Measurements from ENCODE around the gene LTB. TPM values are rescaled to one million over a fixed set of nuclear protein-coding genes. Genes with fewer than 3 reads are reported as not detected.

The LTB gene
- polyA plus RNA-seq, 3 donors, result 12.6 to 25.5 (median 21.6) TPM

- WGBS (ENCODE audit: insufficient coverage), result 100% methylated on average over 1 of the region's 1 CpG
- H3K36me3 ChIP-seq (replicated peaks in 1 of 2; ENCODE audit: control insufficient read depth in 1 of 2, insufficient read depth in 2 of 2, low read length in 2 of 2), result no peaks in the 10 kb centered on the region
- peaks cover 0 to 5% (median 0%) of the 10 kb centered on the region in 7 donors for H3K9me3 Mint-ChIP-seq
- H3K4me3 ChIP-seq (replicated peaks in 1 of 3; ENCODE audit: low read depth in 2 of 3, low read length in 3 of 3), result no peak overlapping the region
- H3K79me2 ChIP-seq (ENCODE audit: insufficient read depth, low read length), result no peaks in the 10 kb centered on the region
- H3K4me1 Mint-ChIP-seq, result peaks cover 7% of the 10 kb centered on the region
- H2AFZ ChIP-seq (ENCODE audit: insufficient read depth, low read depth, low read length, poor library complexity, severe bottlenecking), result no peak overlapping the region
- no peaks in the 10 kb centered on the region for H4K20me1 ChIP-seq (ENCODE audit: insufficient read depth, low read length)
- H3K27ac ChIP-seq (ENCODE audit: low read depth in 1 of 2, low read length in 2 of 2), result no peak overlapping the region
- H3K4me1 ChIP-seq (ENCODE audit: control insufficient read depth in 1 of 2, insufficient read depth in 2 of 2, low read length in 2 of 2), result peaks cover 3 to 7% of the 10 kb centered on the region in 2 donors
- H3K27ac Mint-ChIP-seq, result no peak overlapping the region
- H3K4me3 Mint-ChIP-seq, result no peak overlapping the region
- intact Hi-C loops (cut with micrococcal nuclease), result no loop called here
- TF ChIP-seq CTCF (IDR thresholded peaks at IDR 0.05), result no peak
- H3K27me3 ChIP-seq (ENCODE audit: control insufficient read depth in 2 of 2, insufficient read depth in 2 of 2, low read length in 2 of 2), result no peaks in the 10 kb centered on the region
- no peak for DNase-seq
- H3K9me3 ChIP-seq (replicated peaks in 1 of 2; ENCODE audit: control insufficient read depth in 1 of 2, insufficient read depth in 1 of 2, low read length in 2 of 2), result no peaks in the 10 kb centered on the region
- no peaks in the 10 kb centered on the region for H3K36me3 Mint-ChIP-seq
- no peak overlapping the region for H3K9ac ChIP-seq (ENCODE audit: insufficient read depth, low read length, poor library complexity, severe bottlenecking)
- peaks cover 0 to 8% (median 0%) of the 10 kb centered on the region in 3 donors for H3K27me3 Mint-ChIP-seq (ENCODE audit: low read depth in 3 of 3)
- no peak overlapping the region for H3K4me2 ChIP-seq (replicated peaks; ENCODE audit: extremely low read depth, low read length, poor library complexity, severe bottlenecking)
These were observed 25.1 kb upstream of the LTB start for GRCh38 chr6:31607317-31607716.

DNA sequence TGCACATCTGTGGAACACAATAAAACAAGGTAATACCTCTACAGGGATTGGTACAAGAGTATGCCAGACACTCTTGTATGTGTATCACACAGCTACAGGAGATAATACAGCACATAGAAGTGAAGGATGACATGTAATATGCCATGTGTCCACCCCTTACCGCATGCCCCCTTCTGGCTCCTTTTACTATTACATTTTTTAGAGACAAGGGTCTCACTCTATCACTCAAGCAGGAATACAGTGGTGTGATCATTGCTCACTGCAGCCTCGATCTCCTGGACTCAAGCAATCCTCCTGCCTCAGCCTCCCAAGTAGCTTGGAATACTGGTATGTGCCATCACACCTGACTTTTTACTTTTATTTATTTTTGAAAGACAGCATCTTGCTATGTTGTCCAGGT is 14.8 kb upstream of the LTB start:
- Histone ChIP-seq H3K9me3 (replicated peaks in 1 of 2; ENCODE audit: control insufficient read depth in 1 of 2, insufficient read depth in 1 of 2, low read length in 2 of 2) (no peaks in the 10 kb centered on the region), H3K36me3 (replicated peaks in 1 of 2; ENCODE audit: control insufficient read depth in 1 of 2, insufficient read depth in 2 of 2, low read length in 2 of 2) (no peaks in the 10 kb centered on the region), H3K9ac (ENCODE audit: insufficient read depth, low read length, poor library complexity, severe bottlenecking) (no peak overlapping the region), H3K4me3 (replicated peaks in 1 of 3; ENCODE audit: low read depth in 2 of 3, low read length in 3 of 3) (no peak overlapping the region), H3K27ac (ENCODE audit: low read depth in 1 of 2, low read length in 2 of 2) (no peak overlapping the region), H3K4me1 (ENCODE audit: control insufficient read depth in 1 of 2, insufficient read depth in 2 of 2, low read length in 2 of 2) (peaks cover 13 to 32% of the 10 kb centered on the region in 2 donors), H3K27me3 (ENCODE audit: control insufficient read depth in 2 of 2, insufficient read depth in 2 of 2, low read length in 2 of 2) (no peaks in the 10 kb centered on the region), H2AFZ (ENCODE audit: insufficient read depth, low read depth, low read length, poor library complexity, severe bottlenecking) (no peak overlapping the region), H3K79me2 (ENCODE audit: insufficient read depth, low read length) (no peaks in the 10 kb centered on the region), H3K4me2 (replicated peaks; ENCODE audit: extremely low read depth, low read length, poor library complexity, severe bottlenecking) (no peak overlapping the region), H4K20me1 (ENCODE audit: insufficient read depth, low read length) (no peaks in the 10 kb centered on the region)
- TF ChIP-seq CTCF (IDR thresholded peaks at IDR 0.05), result peak; percentile 74
- intact Hi-C loops (cut with micrococcal nuclease), result loop anchor here in 1 of 2 donors (2.0 to 5.0 kb wide), 2 partner anchors 16 to 105 kb away; no protein-coding TSS in a partner anchor
- 10% methylated on average over 2 of the region's 2 CpGs for WGBS (ENCODE audit: insufficient coverage)
- Mint-ChIP-seq H3K36me3 (peaks cover 0 to 3% of the 10 kb centered on the region in 2 donors), H3K4me3 (no peak overlapping the region), H3K27me3 (ENCODE audit: low read depth in 3 of 3) (peaks cover 0 to 7% (median under 1%) of the 10 kb centered on the region in 3 donors), H3K4me1 (peaks cover 33% of the 10 kb centered on the region), H3K9me3 (no peaks in the 10 kb centered on the region), H3K27ac (peak overlapping the region in 1 of 7 donors; percentile 87)
- DNase-seq, result peak; percentile 55 to 66 (median 55)

All from CD14-positive monocyte (primary cell).